ENCODE results near the gene KDM4F. TPM values are rescaled to one million over a fixed set of nuclear protein-coding genes. Genes with fewer than 3 reads are reported as not detected.

The KDM4F gene
- total RNA-seq, 1 donor from 2014 or later, result not detected

GRCh38 chr11:95076416-95076815 is 27.2 kb downstream of the KDM4F start:
- peaks cover 1% of the 10 kb centered on the region for H3K36me3 Mint-ChIP-seq
- DNase-seq (ENCODE audit: low spot score), result no peak
- H3K27ac Mint-ChIP-seq, result no peak overlapping the region
- Histone ChIP-seq H3K4me2 (no peak overlapping the region), H3K4me3 (no peak overlapping the region), H3K79me2 (ENCODE audit: low read depth) (no peaks in the 10 kb centered on the region), H4K20me1 (ENCODE audit: low read depth) (no peaks in the 10 kb centered on the region), H3K4me1 (peaks cover 2% of the 10 kb centered on the region), H3K9ac (no peak overlapping the region), H3K27ac (no peak overlapping the region), H3K36me3 (peaks cover 5% of the 10 kb centered on the region), H2AFZ (replicated peaks) (no peak overlapping the region), H3F3A (ENCODE audit: low read depth) (no peaks in the 10 kb centered on the region), H3K27me3 (no peaks in the 10 kb centered on the region), H3K9me3 (ENCODE audit: low read depth) (no peaks in the 10 kb centered on the region)
- H3K4me3 Mint-ChIP-seq, result no peak overlapping the region
- TF ChIP-seq EZH2phosphoT487 (IDR thresholded peaks at IDR 0.05), result no peak
- no peak for TF ChIP-seq EZH2 (IDR thresholded peaks at IDR 0.05)
- TF ChIP-seq CTCF (IDR thresholded peaks at IDR 0.05), result no peak
- peaks cover 2% of the 10 kb centered on the region for H3K27me3 Mint-ChIP-seq (ENCODE audit: insufficient read depth, low read depth)
- H3K9me3 Mint-ChIP-seq, result no peaks in the 10 kb centered on the region
- H3K4me1 Mint-ChIP-seq, result peaks cover 5% of the 10 kb centered on the region

- no peaks in the 10 kb centered on the region for H3K36me3 ChIP-seq
- H3F3A ChIP-seq (ENCODE audit: low read depth), result no peaks in the 10 kb centered on the region
- H3K27me3 Mint-ChIP-seq (ENCODE audit: insufficient read depth, low read depth), result peaks cover 2% of the 10 kb centered on the region
- no peak for DNase-seq (ENCODE audit: low spot score)
- H3K4me3 Mint-ChIP-seq, result no peak overlapping the region
- no peaks in the 10 kb centered on the region for H3K9me3 ChIP-seq (ENCODE audit: low read depth)
- no peak overlapping the region for H3K4me3 ChIP-seq
- peaks cover 7% of the 10 kb centered on the region for H3K4me1 ChIP-seq
- no peaks in the 10 kb centered on the region for H3K36me3 Mint-ChIP-seq
- H3K27ac Mint-ChIP-seq, result no peak overlapping the region
- no peaks in the 10 kb centered on the region for H3K9me3 Mint-ChIP-seq
- no peak overlapping the region for H2AFZ ChIP-seq (replicated peaks)
- H3K4me2 ChIP-seq, result no peak overlapping the region
- no peak overlapping the region for H3K9ac ChIP-seq
- no peaks in the 10 kb centered on the region for H3K27me3 ChIP-seq
- peaks cover 10% of the 10 kb centered on the region for H3K4me1 Mint-ChIP-seq
- H4K20me1 ChIP-seq (ENCODE audit: low read depth), result no peaks in the 10 kb centered on the region
- TF ChIP-seq CTCF (IDR thresholded peaks at IDR 0.05) (no peak), EZH2 (IDR thresholded peaks at IDR 0.05) (no peak), EZH2phosphoT487 (IDR thresholded peaks at IDR 0.05) (no peak)
- H3K27ac ChIP-seq, result no peak overlapping the region
- no peaks in the 10 kb centered on the region for H3K79me2 ChIP-seq (ENCODE audit: low read depth)
Observed at GRCh38 chr11:95076981-95077380, 27.8 kb downstream of the KDM4F start.

- H3K4me3 ChIP-seq, result no peak overlapping the region
- H3K4me1 ChIP-seq, result peaks cover 7% of the 10 kb centered on the region
- no peak overlapping the region for H3K4me3 Mint-ChIP-seq
- no peak overlapping the region for H3K4me2 ChIP-seq
- H3F3A ChIP-seq (ENCODE audit: low read depth), result no peaks in the 10 kb centered on the region
- no peaks in the 10 kb centered on the region for H3K36me3 ChIP-seq
- H3K27me3 Mint-ChIP-seq (ENCODE audit: insufficient read depth, low read depth), result peaks cover 2% of the 10 kb centered on the region
- H3K9me3 Mint-ChIP-seq, result no peaks in the 10 kb centered on the region
- peaks cover 10% of the 10 kb centered on the region for H3K4me1 Mint-ChIP-seq
- H3K36me3 Mint-ChIP-seq, result no peaks in the 10 kb centered on the region
- no peaks in the 10 kb centered on the region for H3K79me2 ChIP-seq (ENCODE audit: low read depth)
- H3K27ac ChIP-seq, result no peak overlapping the region
- DNase-seq (ENCODE audit: low spot score), result no peak
- no peaks in the 10 kb centered on the region for H4K20me1 ChIP-seq (ENCODE audit: low read depth)
- TF ChIP-seq EZH2 (IDR thresholded peaks at IDR 0.05), result no peak
- TF ChIP-seq CTCF (IDR thresholded peaks at IDR 0.05), result no peak
- TF ChIP-seq EZH2phosphoT487 (IDR thresholded peaks at IDR 0.05), result no peak
- no peak overlapping the region for H3K9ac ChIP-seq
- no peaks in the 10 kb centered on the region for H3K9me3 ChIP-seq (ENCODE audit: low read depth)
- no peak overlapping the region for H3K27ac Mint-ChIP-seq
- no peaks in the 10 kb centered on the region for H3K27me3 ChIP-seq
- no peak overlapping the region for H2AFZ ChIP-seq (replicated peaks)
Observed at GRCh38 chr11:95078526-95078925, 29.3 kb downstream of the KDM4F start.

Measured in neural progenitor cell (in vitro differentiated cells).